ENCODE data around the gene CDK18.

GRCh38 chr1:205499789-205500188, 4.7 kb upstream of the CDK18 start:
- TF ChIP-seq CTCF (optimal IDR thresholded peaks at IDR 0.05 in 1 of 3, IDR thresholded peaks at IDR 0.05 in 1 of 3, conservative IDR thresholded peaks at IDR 0.05 in 1 of 3; ENCODE audit: extremely low read depth in 1 of 3, insufficient read depth in 2 of 3, low read length in 3 of 3) = no peak
- TF ChIP-seq EZH2 (IDR thresholded peaks at IDR 0.05; ENCODE audit: low read length) = no peak

Measured in keratinocyte (primary cell).